Measurements from ENCODE around the gene GGACT.

Gene GGACT

DNA sequence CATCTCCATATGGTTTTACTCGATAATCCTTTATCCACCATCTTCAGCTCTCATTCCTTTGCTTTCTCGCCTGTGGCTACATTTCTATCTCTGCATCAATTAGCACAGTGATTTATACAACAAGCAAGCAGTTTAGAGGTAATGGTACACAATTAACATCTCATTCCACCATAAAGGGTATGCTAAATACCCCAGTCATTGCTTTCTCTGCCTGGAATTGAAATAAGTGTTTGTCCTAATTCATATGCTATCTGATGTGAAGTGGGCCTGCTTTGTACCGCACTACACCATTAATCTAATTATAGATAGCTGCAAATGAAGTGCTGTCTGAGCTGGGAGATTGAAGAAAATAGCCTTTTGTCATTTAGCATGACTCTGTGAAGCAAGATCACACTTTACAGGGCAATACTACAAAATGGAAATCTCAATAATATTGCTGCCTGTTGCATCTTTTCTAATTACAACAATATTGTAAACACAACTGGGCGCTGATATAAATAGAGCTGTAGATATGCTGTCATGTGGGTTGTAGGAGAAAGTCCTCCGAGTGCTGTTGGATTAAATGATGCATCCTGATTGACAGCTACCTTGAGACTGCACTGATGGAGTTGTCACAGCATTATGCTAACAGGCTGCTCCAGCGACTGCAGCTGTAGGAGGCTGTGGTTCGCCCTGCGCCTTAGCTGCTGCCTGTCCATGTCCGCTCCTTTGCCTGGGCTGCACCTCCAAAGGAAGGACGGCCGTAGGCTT lies 78.2 kb downstream of the GGACT start:
- no peak for DNase-seq

DNA sequence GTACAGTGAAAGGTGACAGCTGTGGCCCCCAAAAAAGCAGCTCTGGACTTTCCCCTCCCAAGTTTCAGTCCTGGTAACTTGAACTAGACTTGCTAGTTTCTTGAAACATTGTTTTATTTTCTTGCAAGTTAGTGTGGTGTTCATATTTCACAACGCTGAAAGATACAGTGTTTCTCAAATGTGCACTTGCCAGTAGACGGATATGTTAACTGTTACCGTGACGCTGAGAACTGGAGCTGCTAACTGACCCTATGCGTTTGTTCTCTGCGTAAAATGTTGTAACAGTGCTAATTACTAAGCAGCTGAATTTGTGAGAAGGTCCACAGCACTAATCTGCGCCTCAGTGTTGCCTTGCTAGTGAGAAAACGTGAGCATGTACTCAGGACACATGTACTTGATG lies 79.6 kb downstream of the GGACT start:
- no peak for DNase-seq

DNA sequence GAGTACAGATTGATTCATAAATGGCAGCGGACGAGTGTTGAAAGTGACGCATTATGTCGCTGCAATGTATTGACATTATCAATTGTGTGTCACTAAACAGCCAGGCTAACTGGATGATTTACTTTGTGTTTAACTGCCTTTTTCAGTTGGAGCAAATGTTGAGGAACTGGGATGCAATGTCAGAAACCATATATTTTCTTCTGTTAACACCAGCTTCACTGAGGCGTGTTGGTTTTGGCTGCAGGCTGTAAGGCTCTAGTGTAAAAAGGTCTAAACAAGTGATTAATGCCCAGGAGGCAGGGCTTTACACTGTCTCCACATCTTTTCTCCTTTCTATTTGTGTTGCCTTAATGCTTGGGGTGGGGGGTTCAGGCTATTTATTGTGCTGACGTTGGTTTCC lies 80.1 kb downstream of the GGACT start:
- DNase-seq = no peak

DNA sequence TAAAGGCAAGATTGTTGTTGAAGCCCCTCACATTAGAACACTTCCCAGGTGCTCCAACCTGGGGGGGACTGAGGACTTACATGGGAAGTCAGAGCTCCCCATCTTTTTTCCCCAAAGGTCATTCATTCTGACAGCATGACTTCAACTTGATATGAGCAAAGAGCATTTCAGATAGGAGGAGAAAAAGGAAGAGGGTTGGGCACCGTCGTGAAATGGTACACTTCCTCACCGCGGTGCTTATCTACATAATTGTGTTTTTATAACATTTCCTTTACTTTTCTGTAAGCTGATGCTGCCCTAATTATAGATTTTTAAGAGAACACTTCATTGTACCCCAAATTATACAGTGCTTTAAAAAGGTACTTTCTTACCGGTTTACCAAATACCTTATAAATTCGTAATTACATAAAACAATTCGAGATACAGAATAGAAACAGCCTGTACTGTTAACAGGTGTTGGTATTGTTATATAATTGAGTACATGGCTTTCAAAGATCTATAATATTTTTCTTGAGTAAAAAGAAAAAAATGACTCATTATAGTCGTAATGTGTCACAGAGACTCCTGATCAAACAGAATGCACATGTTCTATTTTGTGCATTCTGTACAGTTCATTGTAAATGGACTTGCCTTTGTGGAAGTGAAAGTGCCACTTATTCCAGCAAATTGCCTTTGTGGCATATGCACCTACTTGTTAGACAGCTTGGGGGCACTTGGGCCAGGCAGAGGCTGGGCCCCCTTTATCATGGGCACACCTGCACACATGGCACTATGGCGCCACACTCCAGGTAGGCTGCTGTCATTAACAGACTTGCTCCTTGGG lies 81.8 kb downstream of the GGACT start:
- DNase-seq = no peak

DNA sequence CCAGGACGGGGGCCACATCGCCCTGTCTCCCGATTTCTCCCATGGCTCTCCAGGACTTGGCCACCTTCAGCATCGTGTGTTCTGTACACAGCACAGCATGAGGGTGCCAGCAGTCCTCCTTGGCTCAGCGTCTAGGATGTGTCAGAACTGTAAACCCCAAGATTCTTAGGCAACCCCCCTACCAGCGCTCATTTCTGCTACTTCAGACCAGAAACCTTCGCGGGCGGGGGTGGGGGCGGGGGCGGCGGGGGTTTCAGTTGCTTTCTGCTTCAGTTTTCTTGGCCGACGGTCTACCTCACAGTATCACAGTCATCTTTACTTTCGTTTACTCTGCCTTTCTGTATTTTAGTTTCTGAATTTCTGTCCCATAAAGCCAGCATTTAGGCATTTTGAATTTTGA lies 82.4 kb downstream of the GGACT start:
- no peak for DNase-seq

DNA sequence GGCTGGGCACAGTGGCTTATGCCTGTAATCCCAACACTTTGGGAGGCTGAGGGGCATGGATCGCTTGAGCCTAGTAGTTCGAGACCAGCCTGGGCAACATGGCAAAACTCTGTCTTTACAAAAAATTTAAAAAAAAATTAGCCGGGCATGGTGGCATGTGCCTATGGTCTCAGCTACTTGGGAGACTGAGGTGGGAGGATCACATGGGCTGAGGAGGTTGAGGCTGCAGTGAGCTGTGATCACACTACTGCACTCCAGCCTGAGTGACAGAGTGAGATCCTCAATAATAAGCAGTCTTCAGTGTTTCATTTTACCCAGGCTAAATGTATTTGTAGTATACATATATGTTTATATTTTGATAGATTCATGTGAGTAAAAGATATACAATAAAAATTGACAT lies 85.0 kb downstream of the GGACT start:
- DNase-seq = no peak

DNA sequence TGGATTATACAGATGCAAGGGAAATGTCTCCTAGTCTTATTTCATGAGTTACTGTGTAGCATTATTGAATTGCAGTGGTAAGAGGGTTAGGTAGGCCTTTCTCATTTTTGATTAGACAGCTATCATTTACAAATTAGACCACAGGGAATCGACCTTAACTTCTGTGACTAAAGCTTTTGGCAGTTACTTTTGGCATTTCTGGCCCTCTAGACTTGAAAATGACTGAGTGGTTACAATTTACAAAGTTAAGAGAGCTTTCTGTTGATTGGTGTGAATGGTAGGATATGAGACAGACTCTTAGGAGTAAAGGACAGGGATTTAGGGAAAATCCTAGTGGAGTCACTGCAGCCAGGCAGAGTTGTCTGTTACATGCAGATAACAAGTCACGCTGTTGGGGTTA lies 86.1 kb downstream of the GGACT start:
- no peak for DNase-seq

DNA sequence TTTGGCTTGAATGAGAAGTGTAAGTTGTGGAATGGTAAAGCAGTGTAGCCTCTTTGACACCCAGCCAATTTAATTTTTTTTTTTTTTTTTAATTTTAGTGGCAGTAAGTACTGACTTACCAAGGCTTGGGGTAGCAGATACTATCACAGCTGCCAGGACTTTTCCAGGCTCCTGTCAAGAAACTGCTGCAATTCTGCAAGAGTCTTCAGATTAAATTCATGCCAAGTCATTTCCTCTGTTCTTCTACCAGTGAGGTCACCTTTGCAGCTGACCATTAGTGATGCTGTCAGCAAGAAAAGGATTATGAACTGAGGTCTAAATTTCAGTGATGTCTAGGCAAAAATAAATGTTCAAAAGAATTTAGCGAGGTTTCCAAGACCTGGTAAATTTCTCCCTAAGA lies 91.2 kb downstream of the GGACT start:
- DNase-seq = no peak

DNA sequence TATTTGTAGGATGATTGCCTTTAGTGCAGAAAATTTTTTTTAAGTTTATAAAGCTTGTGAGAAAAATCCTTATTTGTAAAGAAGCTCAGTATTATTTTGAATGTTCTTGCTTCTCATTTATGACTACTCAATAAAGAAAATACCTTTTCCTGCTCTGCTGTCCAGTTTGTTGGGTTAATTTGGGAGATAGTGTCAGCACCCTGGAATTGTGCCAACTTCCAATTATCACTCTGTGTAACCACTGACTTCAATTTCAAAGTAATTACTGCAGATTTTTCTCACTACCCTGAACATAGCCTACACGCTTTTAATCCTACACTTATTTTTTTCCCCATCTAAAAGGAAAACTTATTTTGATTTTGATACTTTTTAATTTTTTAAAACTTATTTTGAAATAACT lies 93.1 kb downstream of the GGACT start:
- no peak for DNase-seq

DNA sequence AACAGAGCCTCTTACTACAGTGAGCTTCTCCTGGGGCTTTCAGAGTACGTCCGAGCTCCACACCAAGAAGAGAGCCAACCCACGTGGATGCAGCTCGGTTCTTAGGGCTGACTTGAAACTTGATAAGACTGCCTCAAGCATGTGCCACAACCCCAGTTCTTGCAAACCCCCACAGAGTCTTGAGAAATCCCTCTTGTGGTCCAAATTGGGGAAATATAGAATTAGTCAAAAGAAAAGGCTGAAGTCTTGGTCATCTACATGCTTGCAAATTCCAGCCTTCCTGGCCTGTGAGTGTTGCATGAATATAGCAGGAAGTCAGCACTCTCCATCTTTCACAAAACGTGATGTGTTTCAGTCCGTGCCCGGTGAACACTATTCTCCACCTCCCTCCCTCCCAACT lies 95.2 kb downstream of the GGACT start:
- no peak for DNase-seq

DNA sequence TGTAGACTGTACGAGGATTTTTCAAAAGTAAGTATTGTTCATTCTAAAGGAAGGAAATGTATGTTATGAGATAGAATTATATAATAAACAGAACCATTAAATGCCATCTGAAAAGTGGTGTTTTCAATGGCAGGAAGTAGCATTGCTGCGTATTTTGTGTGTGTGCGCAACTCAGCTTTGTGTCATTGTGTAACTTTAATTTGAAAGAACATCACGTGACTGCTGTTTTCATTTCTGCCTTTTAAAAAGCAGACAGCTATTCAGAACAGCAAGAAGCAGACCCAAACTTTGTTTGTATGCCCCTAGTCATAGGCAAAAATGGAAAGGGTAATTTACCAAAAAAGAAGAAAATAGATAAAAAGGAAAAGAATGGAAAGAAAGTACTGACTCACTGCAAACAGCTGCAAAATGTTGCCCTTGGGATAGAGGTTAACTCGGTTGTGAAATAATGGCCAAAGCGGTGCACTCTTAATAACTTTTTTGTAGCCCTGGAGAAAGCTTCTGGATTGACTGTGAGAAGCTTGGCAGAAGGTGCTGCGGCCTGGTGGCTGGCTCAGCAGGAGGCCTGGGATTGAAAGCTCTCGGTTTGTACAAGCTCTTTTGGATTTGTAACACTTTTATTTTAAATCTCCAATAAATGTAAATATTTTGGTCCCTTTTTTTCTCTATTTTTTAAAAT lies 97.3 kb downstream of the GGACT start:
- DNase-seq = no peak

DNA sequence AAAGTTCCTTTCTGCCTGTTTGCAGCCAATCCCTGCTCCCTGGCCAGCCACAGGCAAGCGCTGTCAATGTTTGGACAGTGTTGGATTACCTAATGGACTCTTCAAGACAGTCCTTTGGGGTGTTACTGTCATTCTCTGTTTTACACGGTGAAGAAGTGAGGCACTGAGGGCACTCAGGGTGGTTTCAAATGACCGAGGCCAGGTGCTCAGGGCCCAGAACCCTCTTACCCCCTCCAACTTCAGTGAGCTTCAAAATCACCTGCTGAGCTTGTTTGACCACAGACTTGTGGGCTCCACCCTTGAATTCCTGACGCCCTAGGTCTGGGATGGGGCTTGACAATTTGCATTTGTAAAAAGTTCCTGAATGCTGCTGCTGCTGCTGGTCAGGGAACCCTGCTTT lies 97.9 kb downstream of the GGACT start:
- no peak for DNase-seq

DNA sequence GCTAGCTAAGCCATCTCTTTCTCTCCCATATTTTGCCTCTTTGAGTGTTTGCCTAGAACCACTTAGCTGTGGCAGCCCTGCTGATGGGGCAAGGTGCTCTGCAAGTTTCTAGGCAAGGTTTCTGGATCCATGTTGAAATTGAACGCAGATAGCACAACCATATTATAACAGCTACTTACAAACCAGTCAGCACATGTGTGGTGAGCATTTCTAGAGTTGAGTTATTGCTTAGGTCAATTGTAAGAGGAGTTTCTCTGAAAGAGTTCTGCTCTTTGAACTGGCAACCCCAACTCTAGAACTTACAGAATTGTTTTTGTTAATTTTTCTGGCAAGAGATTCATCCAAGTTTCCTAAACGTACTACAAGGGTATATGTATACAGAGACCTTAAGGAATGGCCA lies 103.3 kb downstream of the GGACT start:
- no peak for DNase-seq

DNA sequence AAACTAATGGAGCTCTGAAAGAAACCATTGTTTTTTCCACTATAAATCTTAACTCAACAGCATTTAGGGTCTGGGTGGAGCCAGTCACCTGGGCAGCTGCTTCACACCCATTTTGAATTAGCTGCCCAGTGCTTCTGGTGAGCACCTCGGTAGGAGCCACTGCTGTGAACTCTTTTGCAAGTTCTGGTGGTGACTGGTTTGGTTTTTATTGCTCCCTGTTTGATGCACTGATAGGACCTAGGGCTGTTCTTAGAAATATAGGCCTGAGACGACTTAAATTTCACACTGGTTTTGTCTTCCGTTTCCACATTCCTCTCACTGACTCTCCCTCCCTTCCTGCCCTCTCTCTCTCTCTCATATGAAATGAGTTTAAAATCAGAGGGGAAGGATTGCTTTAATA lies 103.9 kb downstream of the GGACT start:
- DNase-seq = no peak

DNA sequence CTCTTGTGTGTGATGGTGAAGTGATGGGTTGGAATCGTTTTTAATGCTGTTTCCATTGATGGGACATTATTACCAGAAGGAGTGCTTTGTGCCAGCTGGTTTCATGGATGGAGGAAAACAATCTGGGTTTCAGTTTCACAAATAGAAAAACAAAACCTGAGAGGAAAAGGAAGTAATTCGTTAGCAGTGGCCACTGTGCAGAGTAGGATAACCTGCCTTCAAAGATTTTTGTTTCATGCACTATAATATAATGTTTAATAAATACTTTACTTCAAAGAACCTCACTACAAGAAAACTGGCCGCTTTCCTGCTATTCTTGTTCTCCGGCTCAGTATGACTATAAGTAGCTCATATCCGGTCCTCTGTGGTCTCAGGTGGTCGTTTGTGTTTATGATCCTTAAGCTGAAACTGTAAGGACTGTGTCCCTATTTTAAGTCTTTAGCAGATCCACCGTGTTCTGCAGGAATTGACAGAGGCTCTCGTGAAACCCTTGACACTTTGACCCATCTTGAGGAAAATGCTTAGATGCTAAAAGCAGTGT lies 104.7 kb downstream of the GGACT start:
- no peak for DNase-seq

DNA sequence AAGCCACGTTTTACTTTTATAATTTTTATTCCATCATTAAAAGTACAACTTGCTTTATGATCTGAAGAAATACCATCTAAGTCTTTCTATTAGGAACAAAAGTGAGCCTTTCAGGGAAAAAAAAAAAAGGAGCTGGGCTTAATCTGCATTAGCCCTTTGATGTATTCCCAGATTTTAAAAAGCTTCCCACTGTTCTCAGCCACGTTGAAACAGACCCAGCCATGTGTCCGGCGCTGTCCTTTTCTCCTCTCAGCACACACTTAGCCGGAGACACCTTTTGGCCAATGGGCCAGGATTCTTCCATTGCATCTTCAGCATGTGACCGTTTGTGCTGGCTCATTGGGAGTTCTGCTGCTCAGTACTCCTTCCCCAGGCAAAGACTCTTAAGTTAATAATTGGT lies 105.5 kb downstream of the GGACT start:
- DNase-seq = no peak

DNA sequence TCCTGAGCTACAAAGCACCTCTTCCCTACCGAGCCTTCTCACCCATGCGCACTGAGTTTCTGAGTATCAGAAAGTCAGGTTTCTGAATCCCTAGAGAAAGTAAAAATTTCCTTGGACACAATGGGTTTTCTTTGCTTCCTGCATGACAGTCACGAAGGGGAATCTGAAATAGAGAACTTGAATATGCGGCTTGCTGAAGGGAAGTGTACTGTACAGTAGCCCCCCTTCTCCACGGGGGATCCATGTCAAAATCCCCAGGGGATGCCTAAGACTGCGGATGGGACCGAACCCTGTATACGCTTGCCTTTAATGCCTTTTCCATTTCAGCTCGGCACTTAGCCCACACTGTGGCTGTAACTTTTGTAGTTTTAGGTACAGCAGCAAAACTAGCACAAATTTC lies 107.9 kb downstream of the GGACT start:
- DNase-seq = no peak

All from GOT3 (cell line).